GM18498 (cell line): ENCODE measurements around the gene KDM4C.

Experiments used
- ATAC-seq: cut with Tn5 transposase; IDR thresholded peaks from one replicate; pipeline ENCODE4 v1.9.1; 2021; ENCODE audit warnings: mild to moderate bottlenecking, moderate library complexity; ENCODE audit not compliant: unreplicated experiment

Gene KDM4C

DNA sequence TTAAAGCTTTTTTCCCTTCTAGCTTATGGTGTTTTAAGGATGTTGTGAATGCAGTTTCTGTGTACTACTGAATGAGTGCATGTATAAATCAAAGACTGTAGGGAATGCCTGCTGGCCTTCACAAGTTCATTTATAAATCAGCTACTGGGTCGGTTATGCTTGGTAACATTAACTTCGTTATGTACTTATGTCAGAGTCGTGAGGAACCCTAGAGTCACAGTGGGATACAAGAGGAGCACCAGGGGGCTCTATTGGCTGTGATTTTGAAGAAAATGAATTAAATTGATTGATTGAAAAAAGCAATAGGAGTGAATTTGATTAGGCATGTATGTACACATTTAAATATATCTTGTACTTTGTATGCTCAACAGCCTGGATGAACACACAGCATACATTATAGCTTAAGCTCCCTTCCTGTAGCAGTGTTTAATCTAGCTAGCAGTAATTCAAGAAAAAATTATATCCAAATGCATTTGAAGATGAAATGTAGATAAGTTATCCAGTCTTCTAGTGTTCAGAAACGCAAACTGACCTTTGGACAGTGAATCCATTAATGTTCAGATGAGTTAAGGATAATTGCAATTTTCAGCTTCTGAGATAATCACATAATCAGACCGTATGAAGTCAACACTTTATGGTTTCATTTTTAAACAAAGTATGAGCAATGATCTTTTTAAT lies 204.2 kb downstream of the KDM4C start:
- ATAC-seq: no peak

DNA sequence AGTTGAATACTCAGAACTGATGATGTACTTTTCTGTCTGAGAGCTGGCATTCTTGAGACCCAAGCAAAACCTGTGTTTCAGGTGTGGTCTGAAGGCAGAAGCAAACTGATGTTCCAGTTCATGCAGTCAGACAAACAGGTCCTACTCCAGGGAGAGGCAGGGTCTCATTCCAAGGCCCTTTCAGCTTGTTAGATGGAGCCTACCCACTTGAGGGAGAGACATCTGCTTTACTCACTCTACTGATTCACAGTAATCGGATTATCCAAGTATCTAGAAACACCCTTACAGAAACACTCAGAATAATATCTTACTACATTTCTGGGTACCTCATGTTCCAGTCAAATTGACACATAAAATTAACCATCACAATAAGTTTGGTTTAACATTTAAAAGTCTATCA lies 207.8 kb downstream of the KDM4C start:
- ATAC-seq: no peak

- no peak for ATAC-seq
These were observed 210.5 kb downstream of the KDM4C start for GRCh38 chr9:6968271-6968670.

- no peak for ATAC-seq
These were observed 212.0 kb downstream of the KDM4C start for GRCh38 chr9:6969805-6970204.

DNA sequence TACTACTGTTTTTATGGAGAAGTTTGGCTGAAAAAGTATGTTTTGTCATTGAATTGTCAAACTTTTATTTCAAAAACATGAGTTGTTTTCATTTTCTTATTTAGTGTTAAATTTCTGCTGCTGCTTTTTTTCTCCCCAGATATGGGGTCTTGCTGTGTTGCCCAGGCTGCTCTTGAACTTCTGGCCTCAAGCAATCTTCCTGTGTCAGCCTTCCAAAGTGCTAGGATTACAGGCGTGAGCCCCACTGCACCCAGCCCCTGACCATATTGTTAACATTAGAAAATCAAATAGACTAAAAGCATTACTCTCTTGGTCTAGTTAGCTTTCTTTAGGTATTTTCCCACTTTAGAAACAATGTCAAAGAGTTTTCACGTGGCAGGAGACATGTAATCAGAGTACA lies 215.3 kb downstream of the KDM4C start:
- ATAC-seq: no peak

DNA sequence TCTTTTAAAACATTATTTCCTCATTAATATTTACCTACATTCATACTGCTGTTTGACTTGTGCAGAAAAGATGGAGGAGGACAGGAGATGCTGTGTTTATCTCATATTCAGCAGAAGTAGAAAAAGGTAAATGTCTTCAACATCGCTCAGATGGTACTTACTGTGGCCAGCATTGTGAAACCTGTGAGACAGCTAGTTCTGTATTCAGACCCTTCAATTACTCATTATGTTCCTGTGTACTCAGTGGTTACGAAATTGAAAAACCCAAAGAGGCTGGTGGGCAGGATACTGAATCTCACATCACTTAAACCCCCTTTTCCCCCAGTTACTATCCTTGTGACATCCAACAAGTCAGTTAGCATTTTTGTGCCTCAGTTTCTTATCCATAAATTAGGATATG lies 216.0 kb downstream of the KDM4C start:
- peak; percentile 98 for ATAC-seq

GRCh38 chr9:6975198-6975597 lies 217.4 kb downstream of the KDM4C start:
- no peak for ATAC-seq

DNA sequence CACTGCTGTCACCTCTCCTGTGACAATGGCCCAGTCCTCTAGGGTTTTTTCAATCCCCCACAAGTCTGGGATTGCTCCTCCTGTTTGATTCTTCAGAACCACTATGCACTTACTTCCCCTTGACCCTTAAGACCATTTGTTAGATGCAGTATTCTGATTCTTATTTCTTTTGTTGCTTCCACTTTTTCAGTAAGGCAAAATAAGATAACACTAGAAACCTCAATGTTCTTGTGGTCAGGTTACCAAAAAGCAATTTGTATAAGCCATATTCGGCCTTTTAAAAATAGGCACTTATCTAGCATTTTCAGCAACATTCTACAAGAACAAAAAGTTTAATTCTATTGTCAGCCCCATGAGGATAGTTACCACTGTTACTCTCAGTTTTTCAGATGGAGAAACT lies 220.0 kb downstream of the KDM4C start:
- no peak for ATAC-seq

DNA sequence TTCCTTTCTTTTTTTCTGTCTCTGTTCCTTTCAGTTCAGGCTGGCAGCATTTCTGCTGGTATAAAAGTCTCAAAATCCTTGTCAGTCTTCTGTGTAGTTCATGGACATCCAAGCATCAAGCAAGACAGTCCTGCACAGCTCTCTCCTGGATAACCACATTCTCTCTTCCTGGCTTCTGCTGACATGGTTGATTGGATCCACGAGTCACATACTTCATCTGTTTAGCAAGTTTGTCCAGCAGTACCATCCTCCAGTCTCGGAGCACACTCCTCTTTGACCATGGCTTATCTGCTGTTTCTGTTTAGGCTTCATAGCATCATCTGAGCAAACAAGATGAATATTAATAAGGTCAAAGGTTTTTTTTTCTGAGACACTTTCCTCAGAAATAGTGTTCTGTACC lies 220.8 kb downstream of the KDM4C start:
- ATAC-seq: no peak

DNA sequence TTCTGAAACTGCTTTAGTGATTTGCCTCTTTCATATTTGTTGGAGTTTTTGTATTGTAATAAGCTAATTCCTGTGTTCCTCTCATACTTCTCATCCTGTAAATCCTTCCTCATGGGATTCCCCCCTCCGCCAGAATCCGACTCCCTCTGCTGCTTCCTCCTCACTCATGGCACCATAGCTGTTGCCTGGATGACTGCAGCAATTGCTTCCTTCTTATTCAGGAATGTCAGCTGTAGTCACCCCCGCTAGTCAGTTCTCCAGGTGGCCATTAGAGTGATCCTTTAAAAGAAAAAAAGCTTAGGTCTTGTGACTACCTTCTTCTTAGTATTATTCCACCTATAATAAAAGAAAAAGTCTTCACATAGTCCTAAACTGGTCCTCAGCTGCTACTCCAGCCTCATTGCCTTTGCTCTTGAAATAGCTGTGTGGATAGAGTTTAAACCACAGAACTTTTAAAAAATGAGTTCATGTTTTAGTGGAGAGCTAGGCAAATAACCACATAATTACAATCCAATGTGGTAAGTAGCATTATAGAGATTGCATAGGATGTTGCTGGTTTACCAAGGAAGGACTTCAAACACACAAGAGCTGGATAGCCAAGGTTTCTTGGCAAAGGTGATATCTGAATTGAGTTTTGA lies 227.3 kb downstream of the KDM4C start:
- ATAC-seq: no peak

DNA sequence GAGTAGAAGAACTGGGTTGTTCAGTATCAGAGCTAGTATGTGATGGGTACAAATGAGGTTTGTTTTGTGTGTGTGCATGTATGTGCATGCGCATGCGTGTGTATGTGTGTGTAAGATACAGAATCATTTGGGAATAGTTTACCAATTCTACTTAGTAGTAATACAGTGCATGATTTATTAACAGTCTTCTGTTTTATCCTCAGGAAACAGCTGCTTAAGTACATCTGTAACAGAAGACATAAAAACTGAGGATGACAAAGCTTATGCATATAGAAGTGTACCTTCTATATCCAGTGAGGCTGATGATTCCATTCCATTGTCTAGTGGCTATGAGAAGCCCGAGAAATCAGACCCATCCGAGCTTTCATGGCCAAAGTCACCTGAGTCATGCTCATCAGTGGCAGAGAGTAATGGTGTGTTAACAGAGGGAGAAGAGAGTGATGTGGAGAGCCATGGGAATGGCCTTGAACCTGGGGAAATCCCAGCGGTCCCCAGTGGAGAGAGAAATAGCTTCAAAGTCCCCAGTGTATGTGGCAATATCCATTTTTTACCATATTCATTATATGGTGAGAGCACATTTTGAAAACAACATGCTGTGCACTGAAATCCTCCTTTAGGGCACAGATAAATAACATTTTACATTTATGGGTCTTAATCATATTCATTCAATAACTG lies 228.5 kb downstream of the KDM4C start:
- no peak for ATAC-seq

GRCh38 chr9:6987381-6987780 lies 229.6 kb downstream of the KDM4C start:
- ATAC-seq: no peak

DNA sequence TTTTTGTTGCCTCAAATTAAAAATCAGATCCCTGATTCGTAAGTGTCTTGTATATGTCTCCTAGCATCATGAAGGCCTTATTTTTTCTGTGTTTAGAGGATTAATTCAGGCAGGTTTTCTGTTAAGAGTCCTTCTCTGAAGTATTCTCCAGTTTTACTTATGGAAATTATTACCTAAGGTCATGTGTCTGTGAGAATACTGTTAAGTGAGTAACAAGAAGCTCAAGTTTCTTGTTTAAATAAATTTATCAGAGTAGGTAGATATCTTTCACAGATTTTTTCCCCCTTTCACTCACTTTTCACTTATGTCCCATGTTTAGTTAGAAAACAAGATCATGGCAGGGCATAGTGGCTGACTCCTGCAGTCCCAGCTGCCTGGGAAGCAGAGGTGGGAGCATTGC lies 233.6 kb downstream of the KDM4C start:
- ATAC-seq: no peak

- no peak for ATAC-seq
These were observed 238.5 kb downstream of the KDM4C start for GRCh38 chr9:6996061-6996854.

DNA sequence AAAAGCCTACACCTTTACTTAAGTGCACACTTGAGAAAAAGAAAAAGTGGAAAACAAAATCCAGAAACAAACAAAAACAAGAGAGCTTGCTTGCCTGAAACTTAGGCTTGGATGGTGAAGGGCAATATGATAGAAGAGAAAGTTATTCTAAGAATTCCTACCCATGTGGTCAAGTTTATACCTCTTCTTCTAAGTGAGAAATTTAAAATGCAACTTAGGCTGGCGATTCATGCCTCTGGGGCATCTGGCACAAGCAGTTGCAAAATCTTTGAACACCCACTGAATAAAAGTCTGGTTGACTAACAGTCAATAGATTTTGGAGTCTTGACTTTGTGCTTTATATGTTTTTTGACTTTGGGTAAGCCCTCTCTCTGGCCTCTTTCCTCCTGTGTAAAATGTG lies 239.6 kb downstream of the KDM4C start:
- no peak for ATAC-seq

GRCh38 chr9:6999794-7000193 lies 242.0 kb downstream of the KDM4C start:
- ATAC-seq: no peak

GRCh38 chr9:7001571-7001970 lies 243.8 kb downstream of the KDM4C start:
- ATAC-seq: no peak

- ATAC-seq: no peak
These were observed 246.1 kb downstream of the KDM4C start for GRCh38 chr9:7003861-7004260.

GRCh38 chr9:7006417-7006816 lies 248.6 kb downstream of the KDM4C start:
- ATAC-seq: no peak

DNA sequence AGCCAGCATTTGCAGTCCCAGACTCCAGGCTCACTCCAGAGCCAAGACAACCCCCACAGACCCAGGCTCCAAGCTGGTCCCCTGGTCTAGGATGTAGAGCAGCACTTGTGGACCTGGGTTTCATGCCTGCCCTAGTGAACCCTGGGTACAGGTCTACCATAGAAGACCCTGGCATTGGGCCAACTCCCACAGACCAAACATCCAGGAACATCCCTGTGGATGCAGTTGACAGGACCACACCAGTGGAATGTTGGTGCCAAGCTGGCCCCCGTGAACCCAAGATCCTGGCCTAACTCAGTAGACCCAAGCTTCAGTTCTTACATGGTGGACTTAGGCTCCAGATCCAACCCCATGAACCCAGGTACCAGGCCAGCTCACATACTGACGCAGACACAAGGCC lies 250.6 kb downstream of the KDM4C start:
- no peak for ATAC-seq

DNA sequence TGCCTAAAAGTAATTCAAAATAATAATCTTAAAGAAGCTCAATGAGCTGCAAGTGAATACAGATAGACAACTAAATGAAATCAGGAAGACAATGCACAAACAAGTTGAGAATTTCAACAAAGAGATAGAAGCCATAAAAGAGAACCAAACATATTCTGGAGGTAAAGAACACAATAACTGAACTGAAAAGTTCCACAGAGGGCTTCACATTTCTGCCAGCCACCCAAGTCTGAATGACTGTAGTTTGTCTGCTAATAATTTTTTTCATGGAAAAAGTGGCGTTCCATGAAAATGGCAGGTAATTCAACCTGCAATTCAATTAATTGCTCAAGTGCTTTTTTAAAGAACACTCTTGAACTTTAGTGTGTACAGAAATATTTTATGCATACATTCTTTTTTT lies 251.3 kb downstream of the KDM4C start:
- no peak for ATAC-seq
